ENCODE measurements around the gene USP22.

The USP22 gene

DNA sequence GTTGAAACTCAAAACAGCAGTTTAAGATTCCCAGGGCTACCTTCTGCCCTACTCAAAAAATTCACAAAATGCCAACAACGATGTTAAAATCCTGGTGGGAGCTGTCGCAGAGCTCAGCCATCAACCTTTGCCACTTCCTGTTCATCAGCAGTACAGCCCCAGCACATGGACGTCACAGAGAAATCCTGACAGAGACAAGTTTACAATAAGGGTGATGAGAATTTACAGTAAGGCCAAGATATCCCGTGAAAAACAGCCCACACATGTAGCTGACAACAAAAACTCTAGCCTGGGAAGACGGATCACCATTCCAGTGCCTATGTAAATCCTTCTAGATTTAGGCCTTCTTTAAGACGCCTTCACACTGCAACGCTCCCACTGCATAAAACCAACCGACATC, 18.8 kb downstream of the USP22 start:
- in situ Hi-C loops (cut with HindIII; ENCODE audit: low sequenced_read_pairs), result no loop called here

DNA sequence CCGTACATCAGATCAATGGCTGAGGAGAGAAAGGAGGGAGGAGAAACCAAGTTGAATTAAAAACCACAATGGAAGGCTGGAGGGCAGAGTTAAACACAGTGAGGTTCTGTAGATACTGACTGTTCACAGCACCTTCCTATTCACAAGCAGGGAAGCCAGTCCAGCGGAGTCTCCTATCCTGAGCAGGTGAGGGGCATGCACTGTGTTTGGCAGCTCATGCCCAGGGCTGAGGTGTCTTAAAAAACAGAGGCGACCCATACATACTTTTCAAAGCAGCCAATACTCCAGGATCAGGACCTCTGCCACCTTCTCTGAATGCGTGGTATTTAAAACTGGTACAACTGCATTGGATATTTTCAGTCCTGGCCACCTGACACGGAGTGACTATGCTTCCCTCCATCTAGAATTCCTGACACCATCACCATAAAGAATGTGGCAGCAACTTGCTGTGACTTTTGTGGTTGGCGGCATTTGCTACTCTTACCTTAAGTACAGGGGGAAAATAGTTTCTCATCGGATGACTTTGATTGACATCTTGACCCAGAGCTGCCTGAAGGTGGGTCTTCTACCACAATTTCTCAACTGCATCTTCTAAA, 21.5 kb downstream of the USP22 start:
- in situ Hi-C loops (cut with HindIII; ENCODE audit: low sequenced_read_pairs), result no loop called here

DNA sequence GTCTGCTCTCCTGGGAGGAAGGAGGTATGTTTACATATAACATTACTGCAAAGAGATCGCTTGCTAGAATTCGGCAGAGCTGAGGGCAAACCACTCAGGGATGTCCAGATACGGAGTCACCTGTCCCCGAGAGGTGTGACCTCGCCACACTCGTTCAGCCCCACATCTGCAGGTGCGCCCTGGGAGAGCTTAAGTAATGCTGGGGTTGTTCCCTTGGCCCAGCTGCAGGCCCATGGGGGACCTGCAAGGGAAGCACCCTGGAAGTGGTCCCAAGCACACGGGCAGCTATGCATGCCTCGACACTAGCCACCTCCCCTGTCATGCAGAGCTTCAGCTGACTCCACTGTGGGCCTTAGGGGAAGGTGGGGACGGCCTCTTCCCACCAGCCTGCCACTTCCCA, 22.2 kb downstream of the USP22 start:
- in situ Hi-C loops (cut with HindIII; ENCODE audit: low sequenced_read_pairs), result no loop called here

DNA sequence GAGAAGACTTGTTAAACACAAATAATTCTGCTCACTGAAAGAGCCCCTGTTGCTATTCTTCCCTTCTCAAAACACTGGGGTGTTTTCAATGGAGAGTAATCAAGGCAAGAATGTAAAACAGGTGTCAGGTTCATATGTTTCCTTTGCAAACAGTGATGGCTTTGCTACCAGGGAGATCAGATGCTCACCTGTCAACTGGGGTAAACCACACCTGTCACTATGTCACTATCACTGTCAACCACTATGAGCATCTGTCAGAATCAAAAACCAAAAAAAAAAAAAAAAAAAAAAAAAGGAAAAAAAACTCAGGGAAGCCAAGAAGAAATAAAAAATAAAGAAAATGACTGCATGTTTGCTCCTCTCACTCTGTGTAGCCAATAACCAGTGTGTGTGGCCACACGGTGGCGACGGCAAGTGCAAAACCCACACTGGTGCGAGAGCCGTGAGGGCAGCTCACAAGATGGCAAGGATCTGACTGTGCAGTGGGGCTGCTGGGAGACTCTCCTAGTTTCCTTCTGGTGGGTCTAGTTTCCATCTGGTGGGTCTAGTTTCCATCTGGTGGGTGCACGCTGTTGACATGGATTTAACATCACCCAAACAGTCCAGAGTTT, 22.7 kb downstream of the USP22 start:
- in situ Hi-C loops (cut with HindIII; ENCODE audit: low sequenced_read_pairs), result no loop called here

DNA sequence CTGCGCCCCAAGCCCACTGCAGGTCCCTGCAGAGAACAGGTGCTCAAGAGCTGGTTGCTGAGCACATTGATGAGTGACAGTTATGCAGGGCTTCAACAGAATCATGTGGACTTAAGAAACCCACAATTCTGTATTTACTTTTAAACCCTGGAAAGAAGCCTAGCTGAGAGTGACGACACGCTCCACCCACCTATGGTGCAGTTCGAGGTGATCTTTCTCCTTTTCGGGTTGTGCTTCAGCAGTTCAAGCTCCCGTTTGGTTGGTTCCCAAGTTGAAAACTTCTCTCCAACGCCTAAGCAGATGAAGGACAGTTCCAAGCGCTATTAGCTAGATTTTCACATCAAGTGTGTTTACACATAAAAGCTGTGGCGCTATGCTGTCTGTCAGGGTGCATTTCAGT, 23.9 kb downstream of the USP22 start:
- in situ Hi-C loops (cut with HindIII; ENCODE audit: low sequenced_read_pairs), result no loop called here

DNA sequence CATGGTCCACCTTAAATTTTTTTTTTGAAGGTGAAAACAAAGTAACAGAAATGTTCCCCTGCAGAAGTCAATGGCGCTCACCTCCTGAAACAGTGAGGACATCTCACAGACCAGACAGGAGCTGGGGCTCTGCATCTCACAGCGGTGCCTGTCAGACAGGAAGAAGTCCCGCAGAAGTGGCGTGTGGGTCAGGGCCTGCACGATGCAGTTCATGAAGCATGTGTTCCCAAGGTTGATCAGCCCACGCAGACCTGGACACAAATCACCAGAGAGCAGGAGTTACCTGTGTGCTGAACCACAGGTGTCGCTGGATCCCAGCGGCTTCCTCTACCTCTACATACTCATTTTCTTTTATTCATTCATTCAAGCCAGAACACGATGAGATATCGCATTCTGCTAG, 24.9 kb downstream of the USP22 start:
- in situ Hi-C loops (cut with HindIII; ENCODE audit: low sequenced_read_pairs), result no loop called here

DNA sequence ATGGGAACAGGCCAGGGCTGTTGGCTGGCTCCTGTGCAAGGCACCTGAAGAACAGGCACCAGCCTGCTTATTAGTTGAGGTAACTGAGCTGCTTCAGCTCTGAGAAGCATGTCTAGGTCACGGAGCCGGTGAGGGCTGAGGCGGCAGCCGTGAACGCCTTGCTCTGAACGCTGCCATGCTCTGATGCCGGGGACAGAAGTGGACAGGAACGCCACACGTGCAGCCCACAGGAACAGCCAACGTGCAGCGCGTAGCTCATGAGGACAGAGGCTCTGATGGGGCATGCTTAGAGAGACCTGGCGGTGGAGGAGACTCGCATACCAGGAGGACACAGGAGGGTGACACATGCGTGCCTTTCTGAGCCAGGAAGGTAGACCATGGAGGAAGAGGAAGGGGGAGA, 25.6 kb downstream of the USP22 start:
- in situ Hi-C loops (cut with HindIII; ENCODE audit: low sequenced_read_pairs), result no loop called here

DNA sequence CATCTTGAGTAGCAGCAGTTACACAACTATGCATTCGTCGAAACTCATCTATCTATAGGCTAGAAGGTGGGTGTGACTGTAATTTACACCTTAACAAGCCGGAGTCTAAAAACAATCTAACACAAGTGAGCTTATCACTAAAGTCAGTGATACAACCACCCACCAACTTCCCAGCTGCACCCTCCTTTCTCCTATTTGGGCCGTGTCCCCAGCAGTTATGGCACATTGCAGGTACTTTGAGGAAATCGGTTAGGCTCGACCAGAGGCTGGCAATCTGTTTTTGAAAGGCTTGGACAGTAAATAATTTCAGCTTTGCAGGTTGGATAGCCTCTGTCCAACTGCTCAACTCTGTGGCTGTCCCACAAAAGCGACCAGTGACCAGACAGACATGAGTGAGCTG, 26.0 kb downstream of the USP22 start:
- in situ Hi-C loops (cut with HindIII; ENCODE audit: low sequenced_read_pairs), result no loop called here

DNA sequence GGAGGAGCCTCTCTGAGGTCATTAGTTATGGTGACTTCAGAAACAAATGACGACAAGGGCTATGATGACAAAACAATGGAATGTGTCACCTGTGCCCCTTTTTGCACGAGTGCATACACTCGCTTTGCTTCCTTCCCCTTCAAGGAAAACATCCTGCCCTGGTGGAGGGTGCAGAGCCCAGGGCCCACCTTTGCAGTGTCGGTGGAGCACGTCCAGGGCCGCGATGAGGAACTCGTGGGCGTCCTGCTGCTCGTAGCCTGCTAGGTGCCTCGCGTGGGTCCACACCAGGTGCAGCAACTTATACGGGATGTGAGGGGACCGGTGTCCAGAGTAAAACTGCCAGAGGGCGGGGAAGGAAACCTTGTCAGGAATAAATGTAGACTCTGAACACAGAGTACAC, 27.2 kb downstream of the USP22 start:
- in situ Hi-C loops (cut with HindIII; ENCODE audit: low sequenced_read_pairs), result no loop called here

DNA sequence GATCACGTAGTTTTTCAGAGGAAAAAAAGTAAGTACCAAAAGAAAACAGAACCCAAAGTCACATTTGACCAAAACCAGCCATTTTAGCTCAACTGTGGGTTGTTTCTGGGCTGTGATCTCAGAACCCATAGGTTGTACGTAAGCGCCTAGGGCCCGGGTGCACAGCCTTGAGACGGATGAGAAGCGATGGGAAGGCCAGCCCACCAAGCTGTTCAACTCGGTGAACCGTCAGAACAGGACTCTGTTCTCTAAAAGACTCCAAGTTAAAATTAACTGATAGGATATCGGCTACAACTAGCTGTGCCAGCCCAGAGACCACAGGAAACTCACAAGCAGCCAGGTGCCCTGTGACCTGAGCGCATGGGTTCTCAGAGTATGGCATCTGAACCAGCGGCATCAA, 28.3 kb downstream of the USP22 start:
- in situ Hi-C loops (cut with HindIII; ENCODE audit: low sequenced_read_pairs), result no loop called here

DNA sequence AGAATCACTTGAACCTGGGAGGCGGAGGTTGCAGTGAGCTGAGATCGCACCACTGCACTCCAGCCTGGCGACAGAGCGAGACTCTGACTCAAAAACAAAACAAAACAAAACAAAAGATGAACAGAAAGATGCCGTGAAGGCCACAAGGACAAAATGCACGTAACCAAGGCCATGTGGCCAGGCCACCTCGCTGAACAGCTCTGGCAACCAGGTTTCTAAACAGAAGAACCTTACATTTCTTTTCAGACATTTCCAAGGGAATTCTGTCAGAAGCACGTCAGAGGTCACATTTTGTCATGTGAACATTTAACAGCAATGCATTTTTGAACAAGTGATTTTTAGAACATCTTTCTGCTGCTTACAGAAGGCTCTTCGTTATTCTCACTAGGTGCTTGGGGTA, 28.8 kb downstream of the USP22 start:
- in situ Hi-C loops (cut with HindIII; ENCODE audit: low sequenced_read_pairs), result no loop called here

DNA sequence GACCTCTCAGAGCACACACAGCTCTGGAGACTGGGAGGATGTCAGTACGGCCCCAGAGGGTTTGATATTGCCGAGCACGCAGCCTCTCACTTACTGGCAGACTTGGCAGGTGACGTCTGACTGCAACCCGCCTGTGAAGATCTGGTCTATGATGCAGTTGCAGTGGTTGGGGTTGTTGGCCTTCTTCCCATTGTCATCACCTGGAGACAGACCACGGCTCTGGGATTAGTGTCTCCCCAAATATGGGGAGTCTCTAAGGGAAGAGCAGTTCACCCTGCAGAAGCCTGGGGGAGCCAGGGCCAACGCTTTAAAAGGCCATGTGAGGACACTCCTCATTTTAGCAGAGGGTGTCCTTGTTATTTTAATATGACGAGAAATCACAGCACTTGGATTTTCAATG, 30.1 kb downstream of the USP22 start:
- in situ Hi-C loops (cut with HindIII; ENCODE audit: low sequenced_read_pairs), result no loop called here

DNA sequence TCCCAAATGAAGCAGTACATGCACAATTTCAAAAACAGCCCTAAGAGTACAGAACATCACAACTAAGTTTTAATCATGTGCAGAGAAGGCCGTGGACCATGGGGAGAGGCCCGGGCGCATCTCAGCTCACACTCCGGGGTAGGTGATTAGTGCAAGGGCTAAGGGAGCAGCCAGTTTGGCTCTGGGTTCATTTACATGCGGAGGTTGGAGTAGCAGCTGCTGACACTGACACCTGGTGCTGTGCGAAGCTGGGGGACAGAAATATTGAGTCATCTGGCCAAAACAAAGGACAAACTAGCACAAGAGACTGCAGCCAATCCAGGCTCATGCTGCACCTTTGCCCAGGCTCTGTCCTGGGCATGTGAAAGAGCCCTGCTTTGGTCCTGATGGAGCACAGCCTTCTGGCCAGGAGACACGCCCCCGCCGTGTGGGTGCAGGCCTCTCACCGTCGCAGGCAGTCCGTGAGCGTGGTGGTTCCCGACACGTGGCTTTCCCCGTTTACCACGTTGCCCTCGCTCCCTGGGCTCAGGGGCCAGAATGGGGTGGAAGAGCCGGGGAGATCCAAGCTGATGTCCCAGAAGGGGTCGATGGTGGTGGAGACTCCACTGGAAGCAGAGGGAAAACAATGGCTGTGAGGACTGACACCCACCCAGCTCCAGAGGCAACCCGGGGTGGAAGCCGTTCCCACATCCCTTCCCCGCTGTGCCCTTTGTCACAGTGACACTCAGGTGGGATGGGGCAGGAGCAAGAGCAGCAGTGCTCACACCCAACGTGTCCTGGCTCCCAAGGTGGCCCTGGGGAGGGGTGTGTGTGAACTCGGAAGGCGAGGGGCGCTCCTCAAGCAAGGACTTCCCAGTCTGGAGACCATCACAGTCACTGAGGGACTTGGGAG, 31.9 kb downstream of the USP22 start:
- in situ Hi-C loops (cut with HindIII; ENCODE audit: low sequenced_read_pairs), result no loop called here

DNA sequence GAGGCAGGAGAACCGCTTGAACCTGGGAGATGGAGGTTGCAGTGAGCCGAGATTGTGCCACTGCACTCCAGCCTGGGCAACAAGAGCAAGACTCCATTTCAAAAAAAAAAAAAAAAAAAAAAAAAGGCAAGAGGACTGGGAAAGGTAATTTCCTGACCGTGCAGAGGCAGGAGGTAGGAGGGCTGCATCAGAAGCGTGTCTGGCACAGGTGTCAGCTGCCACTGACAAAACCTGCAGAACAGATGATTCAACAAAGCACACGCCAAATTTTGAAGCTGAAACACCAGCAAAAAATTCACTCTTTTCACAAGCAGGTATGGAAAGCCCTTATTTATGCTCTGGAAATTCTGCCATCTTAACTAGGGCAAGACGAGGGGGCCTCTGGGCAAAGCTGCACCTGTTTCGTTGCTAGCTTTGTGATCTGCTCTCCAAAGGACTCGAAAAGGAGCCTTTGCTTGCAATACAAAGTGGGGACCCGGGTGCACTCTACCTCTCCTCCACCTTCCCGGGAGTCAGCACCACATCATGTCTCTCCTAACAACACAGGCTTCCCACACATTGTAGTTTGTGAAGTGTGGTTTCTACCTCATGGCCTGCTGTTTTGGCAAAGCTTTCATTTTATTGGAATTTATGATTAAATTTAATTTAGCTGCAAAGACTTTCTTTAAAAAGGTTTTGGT, 33.7 kb downstream of the USP22 start:
- in situ Hi-C loops (cut with HindIII; ENCODE audit: low sequenced_read_pairs), result no loop called here

DNA sequence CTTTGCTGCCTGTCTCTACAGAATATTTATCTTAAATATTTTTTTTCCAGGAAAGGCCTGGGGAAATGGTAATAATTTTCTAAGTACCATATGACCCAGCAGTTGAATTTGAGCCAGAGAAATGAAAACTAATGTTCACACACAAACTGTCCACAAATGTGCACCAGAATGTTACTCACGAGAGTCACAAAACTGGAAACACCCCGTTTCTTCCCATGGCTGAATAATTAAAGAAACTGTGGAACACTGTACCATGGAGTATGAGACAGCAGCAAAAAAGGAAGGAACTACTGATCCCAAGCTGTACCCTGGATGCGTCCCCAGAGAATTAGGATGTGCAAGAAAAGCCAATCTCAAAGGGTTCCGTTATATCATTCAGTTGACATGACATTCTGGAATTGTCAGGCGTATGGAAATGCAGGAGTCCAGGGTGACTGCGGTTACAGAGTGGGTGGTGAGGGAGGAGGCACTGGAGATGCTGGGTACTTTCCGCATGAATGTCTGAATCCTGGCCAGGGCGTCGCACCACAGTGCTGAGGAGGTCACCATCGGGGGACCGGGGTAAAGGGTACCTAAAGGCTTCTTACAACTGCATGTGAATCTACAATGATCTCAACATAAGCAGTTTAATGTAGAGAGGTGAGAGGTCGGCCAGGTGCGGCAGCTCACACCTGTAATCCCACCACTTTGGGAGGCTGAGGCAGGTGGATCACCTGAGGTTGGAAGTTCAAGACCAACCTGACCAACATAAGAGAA, 34.5 kb downstream of the USP22 start:
- in situ Hi-C loops (cut with HindIII; ENCODE audit: low sequenced_read_pairs), result no loop called here

DNA sequence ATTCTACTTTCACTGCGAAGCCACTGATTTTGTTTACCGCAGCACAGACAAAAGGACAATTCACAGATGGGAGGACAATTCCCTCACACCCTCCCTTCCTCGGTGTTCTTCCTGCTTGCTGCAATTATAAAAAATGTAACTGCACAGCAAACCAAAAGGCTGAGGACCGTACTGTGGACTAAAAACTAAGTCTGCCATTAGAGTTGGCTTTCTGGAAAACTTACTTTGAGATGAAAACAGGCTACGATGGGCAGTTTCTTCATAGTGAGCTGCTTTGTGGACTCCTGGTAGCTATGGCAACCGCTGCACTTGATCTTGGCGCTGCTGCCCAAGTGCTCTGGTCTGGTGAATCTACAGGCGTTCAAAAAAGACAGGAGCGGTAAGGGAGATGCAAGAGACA, 35.2 kb downstream of the USP22 start:
- in situ Hi-C loops (cut with HindIII; ENCODE audit: low sequenced_read_pairs), result no loop called here

DNA sequence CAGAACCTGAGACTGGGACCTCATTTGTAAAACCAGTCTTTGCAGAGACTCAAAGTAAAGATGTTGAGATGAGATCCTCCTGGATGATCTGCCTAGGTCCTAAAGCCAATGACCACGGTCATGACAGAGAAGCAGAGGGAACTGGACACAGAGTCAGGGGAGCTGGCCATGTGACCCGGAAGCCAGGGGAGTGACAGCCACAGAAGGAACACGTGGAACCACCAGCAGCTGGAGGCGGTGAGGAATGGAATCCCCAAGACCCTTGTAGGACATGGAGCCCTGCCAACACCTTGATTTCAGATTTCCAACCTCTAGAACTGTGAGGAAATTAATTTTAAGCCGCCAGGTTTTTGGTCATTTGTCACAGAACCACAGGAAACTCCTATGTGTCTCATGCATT, 37.0 kb downstream of the USP22 start:
- in situ Hi-C loops (cut with HindIII; ENCODE audit: low sequenced_read_pairs), result no loop called here

DNA sequence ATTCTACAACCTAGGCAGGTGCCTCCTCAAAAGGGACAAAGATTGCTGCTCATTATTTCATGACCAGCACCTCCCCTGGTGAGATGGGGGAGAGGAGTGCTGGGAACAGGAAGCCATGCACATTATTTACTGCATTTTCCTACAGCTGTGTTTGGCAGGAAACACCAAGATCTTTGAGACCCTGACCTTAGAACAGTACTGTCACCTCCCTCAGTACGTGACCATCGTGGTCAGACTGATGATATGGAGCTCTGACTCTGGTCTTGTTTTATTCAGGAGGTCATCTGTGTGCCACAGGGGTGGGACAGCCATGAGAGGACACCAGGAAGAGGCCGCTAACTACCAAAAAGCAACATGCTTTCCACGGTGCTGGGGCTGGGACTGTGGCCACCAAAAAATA, 37.4 kb downstream of the USP22 start:
- in situ Hi-C loops (cut with HindIII; ENCODE audit: low sequenced_read_pairs), result no loop called here

DNA sequence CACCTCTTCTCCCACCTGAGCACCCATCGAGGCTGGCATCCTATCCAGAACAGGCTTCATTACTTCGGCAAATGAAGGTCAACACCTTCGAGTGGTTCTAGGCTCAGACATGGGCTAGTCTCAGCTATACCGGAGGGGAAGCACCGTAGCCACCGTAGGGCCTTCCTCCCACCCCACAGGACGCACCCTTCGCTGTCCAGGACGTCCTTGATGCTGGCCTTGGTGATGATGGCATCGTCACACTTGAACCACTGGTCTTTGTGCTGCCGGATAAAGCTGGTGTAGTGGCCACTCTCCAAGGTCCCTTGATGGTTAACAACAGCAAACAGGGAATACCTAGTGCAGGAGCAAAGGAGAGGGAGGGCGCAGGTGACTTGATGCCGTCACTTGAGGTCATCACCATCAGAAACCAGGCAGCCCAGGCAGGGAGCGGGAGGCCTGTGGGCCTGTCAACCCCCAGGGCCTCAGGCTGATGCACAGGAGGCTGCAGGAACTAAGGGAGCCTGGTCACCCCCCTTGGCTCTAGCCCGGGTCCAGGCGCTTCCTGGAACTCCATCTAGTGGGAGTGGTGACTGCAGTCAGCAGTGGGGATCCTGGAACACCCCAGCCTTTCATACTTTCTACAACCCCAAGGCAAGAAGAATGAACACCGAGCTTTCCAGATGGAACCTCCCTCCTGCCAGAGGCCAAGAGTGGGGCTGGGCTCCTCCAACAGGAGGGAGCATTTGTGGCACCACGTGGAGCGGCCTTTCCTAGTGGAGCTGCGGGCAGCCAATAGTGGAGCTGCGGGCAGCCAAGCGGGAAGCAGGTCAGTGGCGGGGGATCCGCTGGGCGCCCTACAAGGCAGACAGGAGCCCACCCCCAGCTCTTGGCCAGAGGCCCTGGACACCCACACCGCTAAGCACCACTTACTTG, 38.5 kb downstream of the USP22 start:
- in situ Hi-C loops (cut with HindIII; ENCODE audit: low sequenced_read_pairs), result no loop called here
